H9 (cell line): Measurements from ENCODE around the gene DGKB. TPM values are rescaled to one million over a fixed set of nuclear protein-coding genes. Genes with fewer than 3 reads are reported as not detected.

Experiments used
- DNase-seq: peaks from one replicate; pipeline ENCODE4 v3.0.0-alpha.2; 2017
- H2AFZ ChIP-seq: one replicate; pipeline ENCODE4 v1.6.1; 2013; ENCODE audit warnings: mild to moderate bottlenecking, low read length, control low read depth, moderate library complexity
- H2AK5ac ChIP-seq: 2 replicates; pipeline ENCODE4 v1.6.1; 2013; ENCODE audit warnings: low read length, control low read depth, mixed read lengths; ENCODE audit not compliant: insufficient read length
- H2BK120ac ChIP-seq: one replicate; pipeline ENCODE4 v1.6.1; 2013; ENCODE audit warnings: low read depth, mild to moderate bottlenecking, low read length, control low read depth, inconsistent platforms; ENCODE audit not compliant: poor library complexity, severe bottlenecking
- H2BK12ac ChIP-seq: 2 replicates; pipeline ENCODE4 v1.6.1; 2013; ENCODE audit warnings: low read length, control low read depth, mixed read lengths, low read depth; ENCODE audit not compliant: insufficient read length
- H2BK15ac ChIP-seq: 2 replicates; pipeline ENCODE4 v1.6.1; 2013; ENCODE audit warnings: low read depth, low read length, control low read depth
- H2BK20ac ChIP-seq: one replicate; pipeline ENCODE4 v1.6.1; 2013; ENCODE audit warnings: low read depth, mild to moderate bottlenecking, low read length, control low read depth, inconsistent platforms; ENCODE audit not compliant: poor library complexity, severe bottlenecking
- H2BK5ac ChIP-seq: 2 replicates; pipeline ENCODE4 v1.6.1; 2013; ENCODE audit warnings: low read length, control low read depth, mixed read lengths; ENCODE audit not compliant: insufficient read length
- H3K14ac ChIP-seq: 2 replicates; pipeline ENCODE4 v1.6.1; 2013; ENCODE audit warnings: low read length, control low read depth; ENCODE audit not compliant: insufficient read depth
- H3K18ac ChIP-seq: 2 replicates; pipeline ENCODE4 v1.6.1; 2013; ENCODE audit warnings: low read depth, mild to moderate bottlenecking, mixed read lengths, low read length, control low read depth; ENCODE audit not compliant: insufficient read length
- H3K23ac ChIP-seq: 2 replicates; pipeline ENCODE4 v1.6.1; 2013; ENCODE audit warnings: low read length, control low read depth, mixed read lengths, low read depth; ENCODE audit not compliant: insufficient read length
- H3K23me2 ChIP-seq: 2 replicates; pipeline ENCODE4 v1.6.1; 2013; ENCODE audit warnings: low read depth, mild to moderate bottlenecking, mixed read lengths, low read length, control low read depth; ENCODE audit not compliant: insufficient read length, poor library complexity, severe bottlenecking
- H3K27ac ChIP-seq: 2 replicates; pipeline ENCODE4 v1.5.1; 2013; ENCODE audit warnings: low read length, control low read depth, mixed read lengths, low read depth; ENCODE audit not compliant: insufficient read length
- H3K27me3 ChIP-seq: 2 replicates; pipeline ENCODE4 v1.6.1; 2013; ENCODE audit warnings: low read length, control low read depth, inconsistent platforms; ENCODE audit not compliant: insufficient read depth
- H3K4ac ChIP-seq: 2 replicates; pipeline ENCODE4 v1.6.1; 2013; ENCODE audit warnings: low read depth, mild to moderate bottlenecking, control low read depth, inconsistent platforms, low read length, moderate library complexity
- H3K4me1 ChIP-seq: 2 replicates; pipeline ENCODE4 v1.6.1; 2013; ENCODE audit warnings: low read length, control low read depth, inconsistent platforms; ENCODE audit not compliant: insufficient read depth
- H3K4me2 ChIP-seq: 2 replicates; pipeline ENCODE4 v1.6.1; 2013; ENCODE audit warnings: low read length, control low read depth, mixed read lengths; ENCODE audit not compliant: insufficient read length, insufficient read depth
- H3K56ac ChIP-seq: 2 replicates; pipeline ENCODE4 v1.6.1; 2013; ENCODE audit warnings: low read depth, mild to moderate bottlenecking, mixed read lengths, low read length, control low read depth; ENCODE audit not compliant: insufficient read length
- H3K79me1 ChIP-seq: 2 replicates; pipeline ENCODE4 v1.6.1; 2013; ENCODE audit warnings: low read depth, mild to moderate bottlenecking, moderate library complexity, low read length, control low read depth, inconsistent platforms; ENCODE audit not compliant: insufficient read depth, poor library complexity, severe bottlenecking
- H3K79me2 ChIP-seq: 2 replicates; pipeline ENCODE4 v1.6.1; 2013; ENCODE audit warnings: low read length, control low read depth, inconsistent platforms; ENCODE audit not compliant: insufficient read depth
- H3K9ac ChIP-seq: 2 replicates; pipeline ENCODE4 v1.6.1; 2013; ENCODE audit warnings: low read length, control low read depth, mixed read lengths; ENCODE audit not compliant: insufficient read length; ENCODE audit errors: extremely low read depth
- H3K9me3 ChIP-seq: one replicate; pipeline ENCODE4 v1.6.1; 2013; ENCODE audit warnings: low read depth, low read length, inconsistent platforms; ENCODE audit not compliant: control insufficient read depth
- H3T11ph ChIP-seq: one replicate; pipeline ENCODE4 v1.6.1; 2013; ENCODE audit warnings: mild to moderate bottlenecking, low read length, control low read depth, inconsistent platforms
- H4K20me1 ChIP-seq: one replicate; pipeline ENCODE4 v1.6.1; 2013; ENCODE audit not compliant: control insufficient read depth, insufficient read length, insufficient read depth
- H4K5ac ChIP-seq: 2 replicates; pipeline ENCODE4 v1.6.1; 2013; ENCODE audit warnings: low read depth, mild to moderate bottlenecking, mixed read lengths, low read length, control low read depth; ENCODE audit not compliant: insufficient read length
- H4K8ac ChIP-seq: replicated peaks from 2 replicates; pipeline ENCODE4 v1.6.1; 2013; ENCODE audit warnings: low read length, control low read depth, mixed read lengths, low read depth; ENCODE audit not compliant: insufficient read length
- H4K91ac ChIP-seq: 2 replicates; pipeline ENCODE4 v1.6.1; 2013; ENCODE audit warnings: low read depth, mild to moderate bottlenecking, moderate library complexity, mixed read lengths, low read length, control low read depth; ENCODE audit not compliant: insufficient read length
- H3K27ac Mint-ChIP-seq, 3 experiments: 2 replicates in 2 of 3; 3 replicates in 1 of 3; pipeline ENCODE4 v1.8.0; 2020 to 2021; ENCODE audit warnings: mixed read lengths in 3 of 3, mild to moderate bottlenecking in 1 of 3, moderate library complexity in 1 of 3
- H3K27me3 Mint-ChIP-seq: 2 replicates; pipeline ENCODE4 v1.8.0; 2021; ENCODE audit warnings: low read depth, mild to moderate bottlenecking, moderate library complexity, mixed read lengths
- H3K36me3 Mint-ChIP-seq, 3 experiments: 2 replicates in 2 of 3; 3 replicates in 1 of 3; pipeline ENCODE4 v1.8.0; 2020 to 2021; ENCODE audit warnings: low read depth in 3 of 3, mixed read lengths in 3 of 3; ENCODE audit not compliant: insufficient read depth in 1 of 3
- H3K4me1 Mint-ChIP-seq, 2 experiments: 2 replicates each; pipeline ENCODE4 v1.8.0; 2020; ENCODE audit warnings: mixed read lengths in 2 of 2
- H3K4me3 Mint-ChIP-seq, 2 experiments: 2 replicates in 1 of 2; 3 replicates in 1 of 2; pipeline ENCODE4 v1.8.0; 2020 to 2021; ENCODE audit warnings: mild to moderate bottlenecking in 2 of 2, mixed read lengths in 2 of 2, moderate library complexity in 1 of 2
- H3K9me3 Mint-ChIP-seq, 2 experiments: 2 replicates in 1 of 2; 3 replicates in 1 of 2; pipeline ENCODE4 v1.8.0; 2020; ENCODE audit warnings: mild to moderate bottlenecking in 2 of 2, mixed read lengths in 2 of 2, moderate library complexity in 1 of 2
- WGBS: extraction: QIAGEN DNeasy Blood & Tissue Kit; methylation state at CpG from one replicate; pipeline ENCODE4 v1.1.7; 2013; ENCODE audit warnings: missing lambda C conversion rate, low lambda C conversion rate, mixed read lengths; ENCODE audit not compliant: insufficient read length; ENCODE audit errors: extremely low coverage; 5-methylcytosine and 5-hydroxymethylcytosine counted together
- total RNA-seq: library from RNA; stranded (reverse); gene quantifications from 2 replicates; pipeline ENCODE4 v1.2.1, GENCODE V29; 2021
- TF ChIP-seq, protein P1 (sequence below): fragments of 200-600 bp; sonication (generic); conservative IDR thresholded peaks from 3 replicates; pipeline ENCODE4 v1.8.0; 2021; ENCODE audit warnings: antibody characterized with exemption, mild to moderate bottlenecking

DGKB gene
- total RNA-seq, 1 experiment from 2014 or later = 0.26 TPM

DNA sequence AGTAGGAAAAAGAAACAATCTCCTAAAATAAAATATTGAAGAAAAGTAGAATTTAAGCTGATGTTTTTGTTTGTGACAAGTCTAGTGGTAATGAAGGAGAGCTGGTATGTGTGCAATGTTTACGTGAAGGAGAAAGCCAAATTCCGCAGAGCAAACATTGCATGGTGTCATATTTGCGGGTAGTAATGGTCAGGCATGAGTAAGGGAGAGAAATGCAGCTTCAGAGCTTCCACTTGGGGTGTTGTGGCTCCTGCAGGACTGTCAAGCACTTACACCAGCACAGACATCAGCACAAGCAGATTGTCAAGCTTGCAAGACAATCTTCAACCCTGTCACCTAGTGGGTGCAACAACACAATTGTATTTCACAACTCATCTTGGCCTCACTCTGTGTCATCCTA is 776.6 kb downstream of the DGKB start:
- no peak overlapping the region for H3K23ac ChIP-seq

More for the DNA sequence above, 776.6 kb downstream of the DGKB start:
- no peaks in the 10 kb centered on the region for H3K4me1 ChIP-seq
- no peak overlapping the region for H2BK5ac ChIP-seq
- no peak overlapping the region for H3K14ac ChIP-seq
- H2BK15ac ChIP-seq = no peak overlapping the region
- H2AFZ ChIP-seq = no peak overlapping the region
- WGBS = no CpG with 5 or more reads among the region's 3 CpGs
- no peaks in the 10 kb centered on the region; the same call in 1 of the 2 replicates for H3K27me3 ChIP-seq
- H4K20me1 ChIP-seq = no peaks in the 10 kb centered on the region
- H3K4ac ChIP-seq = no peak overlapping the region
- no peaks in the 10 kb centered on the region for H3K9me3 Mint-ChIP-seq
- no peak for DNase-seq
- H4K8ac ChIP-seq = no peak overlapping the region
- no peak overlapping the region for H3K18ac ChIP-seq
- H3K36me3 Mint-ChIP-seq = no peaks in the 10 kb centered on the region
- H3K9ac ChIP-seq = no peak overlapping the region
- H3K27me3 Mint-ChIP-seq = no peaks in the 10 kb centered on the region
- no peaks in the 10 kb centered on the region for H3K23me2 ChIP-seq
- no peaks in the 10 kb centered on the region for H3K79me2 ChIP-seq
- TF ChIP-seq, protein P1, sequence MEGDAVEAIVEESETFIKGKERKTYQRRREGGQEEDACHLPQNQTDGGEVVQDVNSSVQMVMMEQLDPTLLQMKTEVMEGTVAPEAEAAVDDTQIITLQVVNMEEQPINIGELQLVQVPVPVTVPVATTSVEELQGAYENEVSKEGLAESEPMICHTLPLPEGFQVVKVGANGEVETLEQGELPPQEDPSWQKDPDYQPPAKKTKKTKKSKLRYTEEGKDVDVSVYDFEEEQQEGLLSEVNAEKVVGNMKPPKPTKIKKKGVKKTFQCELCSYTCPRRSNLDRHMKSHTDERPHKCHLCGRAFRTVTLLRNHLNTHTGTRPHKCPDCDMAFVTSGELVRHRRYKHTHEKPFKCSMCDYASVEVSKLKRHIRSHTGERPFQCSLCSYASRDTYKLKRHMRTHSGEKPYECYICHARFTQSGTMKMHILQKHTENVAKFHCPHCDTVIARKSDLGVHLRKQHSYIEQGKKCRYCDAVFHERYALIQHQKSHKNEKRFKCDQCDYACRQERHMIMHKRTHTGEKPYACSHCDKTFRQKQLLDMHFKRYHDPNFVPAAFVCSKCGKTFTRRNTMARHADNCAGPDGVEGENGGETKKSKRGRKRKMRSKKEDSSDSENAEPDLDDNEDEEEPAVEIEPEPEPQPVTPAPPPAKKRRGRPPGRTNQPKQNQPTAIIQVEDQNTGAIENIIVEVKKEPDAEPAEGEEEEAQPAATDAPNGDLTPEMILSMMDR = no peak
- H2AK5ac ChIP-seq = no peak overlapping the region
- H3K4me1 Mint-ChIP-seq = peaks cover 3% of the 10 kb centered on the region in 2 experiments; a peak in 1 of 4 replicates
- H3T11ph ChIP-seq = no peak overlapping the region
- H3K56ac ChIP-seq = no peak overlapping the region
- no peak overlapping the region for H4K91ac ChIP-seq
- no peak overlapping the region for H3K4me3 Mint-ChIP-seq
- H3K4me2 ChIP-seq = no peak overlapping the region
- no peak overlapping the region; a peak in 2 of 7 replicates for H3K27ac Mint-ChIP-seq
- H2BK120ac ChIP-seq = no peak overlapping the region
- H3K9me3 ChIP-seq = no peaks in the 10 kb centered on the region
- no peaks in the 10 kb centered on the region for H3K79me1 ChIP-seq
- no peak overlapping the region for H2BK20ac ChIP-seq
- H4K5ac ChIP-seq = no peak overlapping the region
- no peak overlapping the region for H3K27ac ChIP-seq
- no peak overlapping the region for H2BK12ac ChIP-seq
